Osteocyte (in vitro differentiated cells): ENCODE measurements around the gene GGCT. TPM values are rescaled to one million over a fixed set of nuclear protein-coding genes. Genes with fewer than 3 reads are reported as not detected.

Experiments
- DNase-seq: peaks from one replicate; pipeline ENCODE4 v3.0.0; 2021; ENCODE audit warnings: mixed read lengths; ENCODE audit not compliant: unreplicated experiment; ENCODE audit errors: extremely low spot score
- H3K27ac Mint-ChIP-seq: one replicate; pipeline ENCODE4 v1.8.0; 2021; ENCODE audit warnings: mild to moderate bottlenecking, mixed read lengths; ENCODE audit not compliant: unreplicated experiment
- H3K27me3 Mint-ChIP-seq: one replicate; pipeline ENCODE4 v1.8.0; 2021; ENCODE audit warnings: mixed read lengths; ENCODE audit not compliant: unreplicated experiment
- H3K36me3 Mint-ChIP-seq: one replicate; pipeline ENCODE4 v1.8.0; 2021; ENCODE audit warnings: mixed read lengths; ENCODE audit not compliant: unreplicated experiment
- H3K4me1 Mint-ChIP-seq: one replicate; pipeline ENCODE4 v1.8.0; 2021; ENCODE audit warnings: mixed read lengths; ENCODE audit not compliant: unreplicated experiment
- H3K4me3 Mint-ChIP-seq: one replicate; pipeline ENCODE4 v1.8.0; 2021; ENCODE audit warnings: mild to moderate bottlenecking, moderate library complexity, mixed read lengths; ENCODE audit not compliant: unreplicated experiment
- H3K9me3 Mint-ChIP-seq: one replicate; pipeline ENCODE4 v1.8.0; 2021; ENCODE audit warnings: mixed read lengths; ENCODE audit not compliant: unreplicated experiment
- CTCF ChIP-seq: fragments of 200-600 bp; sonication (generic); IDR thresholded peaks from 2 replicates; pipeline ENCODE4 v1.5.0; 2021; ENCODE audit warnings: antibody characterized with exemption, mild to moderate bottlenecking, moderate library complexity
- long read RNA-seq: library from polyadenylated mRNA; unstranded; transcript quantifications from one replicate; pipeline ENCODE4 v2.0.0, GENCODE V29; 2021
- total RNA-seq: library from RNA; stranded (reverse); gene quantifications from 2 replicates; pipeline ENCODE4 v1.2.1, GENCODE V29; 2021

Gene GGCT
- 24.2 and 26.7 TPM in 2 replicates for total RNA-seq
- long read RNA-seq, transcript GGCT-202 (4 exons, 1,173 nt), result major isoform, 77 of 92 reads
- long read RNA-seq, transcript GGCT-207 (3 exons, 1,012 nt), result minor isoform, 13 of 92 reads
- long read RNA-seq, partial matches to known transcripts, result 0 of 92 reads
- long read RNA-seq, other reads (novel, unspliced or antisense), result 0 of 92 reads

GRCh38 chr7:30504301-30505173 is at the start of gene GGCT:
GGCT (minus strand) TSS chr7:30504829; CDS start chr7:30504709, 120 bp downstream.
- DNase-seq, result peak; percentile 99
- TF ChIP-seq CTCF, result no peak
- Mint-ChIP-seq H3K36me3 (no peaks in the 10 kb centered on the region), H3K4me3 (peak within 1 kb of the TSS; percentile 80), H3K4me1 (peaks cover 24% of the 10 kb centered on the region), H3K27ac (peak within 1 kb of the TSS; percentile 89), H3K9me3 (no peaks in the 10 kb centered on the region), H3K27me3 (no peaks in the 10 kb centered on the region)

GRCh38 chr7:30553546-30553945 is 48.9 kb upstream of the GGCT start:
- Mint-ChIP-seq H3K36me3 (peaks cover 4% of the 10 kb centered on the region), H3K4me1 (peaks cover 28% of the 10 kb centered on the region), H3K27me3 (no peaks in the 10 kb centered on the region), H3K27ac (no peak overlapping the region), H3K4me3 (no peak overlapping the region), H3K9me3 (no peaks in the 10 kb centered on the region)
- no peak for TF ChIP-seq CTCF
- DNase-seq, result no peak

- Mint-ChIP-seq H3K36me3 (peaks cover 4% of the 10 kb centered on the region), H3K4me1 (peaks cover 28% of the 10 kb centered on the region), H3K4me3 (no peak overlapping the region), H3K27me3 (no peaks in the 10 kb centered on the region), H3K9me3 (no peaks in the 10 kb centered on the region), H3K27ac (no peak overlapping the region)
- no peak for TF ChIP-seq CTCF
- DNase-seq, result no peak
Observed at GRCh38 chr7:30553141-30553540, 48.5 kb upstream of the GGCT start.

- TF ChIP-seq CTCF, result no peak
- Mint-ChIP-seq H3K4me1 (peaks cover 28% of the 10 kb centered on the region), H3K27ac (no peak overlapping the region), H3K27me3 (no peaks in the 10 kb centered on the region), H3K36me3 (peaks cover 4% of the 10 kb centered on the region), H3K9me3 (no peaks in the 10 kb centered on the region), H3K4me3 (no peak overlapping the region)
- DNase-seq, result no peak
Observed at GRCh38 chr7:30552330-30552729, 47.7 kb upstream of the GGCT start.

GRCh38 chr7:30549931-30550493 is 45.4 kb upstream of the GGCT start:
- DNase-seq, result no peak
- no peak for TF ChIP-seq CTCF
- peaks cover 33% of the 10 kb centered on the region for H3K4me1 Mint-ChIP-seq
- no peaks in the 10 kb centered on the region for H3K9me3 Mint-ChIP-seq
- peak overlapping the region; percentile 50 for H3K27ac Mint-ChIP-seq
- peaks cover 8% of the 10 kb centered on the region for H3K36me3 Mint-ChIP-seq
- H3K4me3 Mint-ChIP-seq, result no peak overlapping the region
- no peaks in the 10 kb centered on the region for H3K27me3 Mint-ChIP-seq
